Measurements from ENCODE around the gene LRRC46.
A peak's percentile ranks its signal among the peaks of the same experiment; 100 is the strongest.

Gene LRRC46

GRCh38 chr17:47857551-47858455, 26.3 kb downstream of the LRRC46 start (continued):
- no peak for TF ChIP-seq ZFP3 (CRISPR knock-in tag; IDR thresholded peaks at IDR 0.05)
- no peak for TF ChIP-seq TOX (CRISPR knock-in tag; IDR thresholded peaks at IDR 0.05; ENCODE audit: borderline replicate concordance)

GRCh38 chr17:47860386-47860785, 28.9 kb downstream of the LRRC46 start:
- TF ChIP-seq GLIS3 (CRISPR knock-in tag; IDR thresholded peaks at IDR 0.05) (no peak), ESRRG (CRISPR knock-in tag; IDR thresholded peaks at IDR 0.05) (no peak), ZFP30 (CRISPR knock-in tag; IDR thresholded peaks at IDR 0.05) (no peak), ISL1 (CRISPR knock-in tag; IDR thresholded peaks at IDR 0.05) (no peak), OSR1 (CRISPR knock-in tag; IDR thresholded peaks at IDR 0.05) (no peak), ZNF565 (CRISPR knock-in tag; conservative IDR thresholded peaks at IDR 0.05; ENCODE audit: low read depth) (no peak)
- ATAC-seq, result no peak

GRCh38 chr17:47862621-47863440, 31.4 kb downstream of the LRRC46 start:
- peak; percentile 61 for ATAC-seq

GRCh38 chr17:47864791-47865216, 33.3 kb downstream of the LRRC46 start:
- TF ChIP-seq ZNF70 (CRISPR knock-in tag; IDR thresholded peaks at IDR 0.05) (no peak), ARNTL (CRISPR knock-in tag; IDR thresholded peaks at IDR 0.05; ENCODE audit: borderline replicate concordance, low read depth) (no peak), ESRRG (CRISPR knock-in tag; IDR thresholded peaks at IDR 0.05) (no peak), TSHZ2 (CRISPR knock-in tag; IDR thresholded peaks at IDR 0.05) (no peak), OSR1 (CRISPR knock-in tag; IDR thresholded peaks at IDR 0.05) (no peak), CSRNP3 (CRISPR knock-in tag; IDR thresholded peaks at IDR 0.05) (no peak)
- ATAC-seq, result no peak

More at GRCh38 chr17:47862621-47863440, 31.4 kb downstream of the LRRC46 start:
- no peak for TF ChIP-seq ZNF8 (CRISPR knock-in tag; IDR thresholded peaks at IDR 0.05)
- TF ChIP-seq PPARA (CRISPR knock-in tag; IDR thresholded peaks at IDR 0.05; ENCODE audit: borderline replicate concordance), result no peak
- TF ChIP-seq ZFP30 (CRISPR knock-in tag; IDR thresholded peaks at IDR 0.05), result no peak
- TF ChIP-seq OSR1 (CRISPR knock-in tag; IDR thresholded peaks at IDR 0.05), result no peak
- TF ChIP-seq POU6F1 (CRISPR knock-in tag; IDR thresholded peaks at IDR 0.05; ENCODE audit: borderline replicate concordance, low read depth), result no peak
- TF ChIP-seq ZNF565 (CRISPR knock-in tag; conservative IDR thresholded peaks at IDR 0.05; ENCODE audit: low read depth), result no peak
- TF ChIP-seq TCF4 (CRISPR knock-in tag; IDR thresholded peaks at IDR 0.05; ENCODE audit: borderline replicate concordance), result no peak
- TF ChIP-seq ZC3H10 (CRISPR knock-in tag; IDR thresholded peaks at IDR 0.05), result no peak
- no peak for TF ChIP-seq GLIS3 (CRISPR knock-in tag; IDR thresholded peaks at IDR 0.05)
- no peak for TF ChIP-seq CSDC2 (CRISPR knock-in tag; IDR thresholded peaks at IDR 0.05)
- TF ChIP-seq ZFP3 (CRISPR knock-in tag; IDR thresholded peaks at IDR 0.05), result no peak

GRCh38 chr17:47866941-47867340, 35.5 kb downstream of the LRRC46 start:
- TF ChIP-seq BACH2 (CRISPR knock-in tag; IDR thresholded peaks at IDR 0.05; ENCODE audit: borderline replicate concordance) (no peak), CREB5 (CRISPR knock-in tag; IDR thresholded peaks at IDR 0.05; ENCODE audit: low read depth) (no peak), OSR1 (CRISPR knock-in tag; IDR thresholded peaks at IDR 0.05) (no peak), TOX (CRISPR knock-in tag; IDR thresholded peaks at IDR 0.05; ENCODE audit: borderline replicate concordance) (no peak), ISL1 (CRISPR knock-in tag; IDR thresholded peaks at IDR 0.05) (no peak), ESRRG (CRISPR knock-in tag; IDR thresholded peaks at IDR 0.05) (no peak), TCF4 (CRISPR knock-in tag; IDR thresholded peaks at IDR 0.05; ENCODE audit: borderline replicate concordance) (no peak), GLIS3 (CRISPR knock-in tag; IDR thresholded peaks at IDR 0.05) (no peak), ZFP30 (CRISPR knock-in tag; IDR thresholded peaks at IDR 0.05) (no peak), ZNF70 (CRISPR knock-in tag; IDR thresholded peaks at IDR 0.05) (no peak), CSDC2 (CRISPR knock-in tag; IDR thresholded peaks at IDR 0.05) (no peak), ZC3H10 (CRISPR knock-in tag; IDR thresholded peaks at IDR 0.05) (no peak)
- no peak for ATAC-seq
